Right atrium auricular region (tissue), 2 donors: Measurements from ENCODE around the gene PLAGL1. TPM values are rescaled to one million over a fixed set of nuclear protein-coding genes. Genes with fewer than 3 reads are reported as not detected.

Experiments used
- DNase-seq: peaks from one replicate; pipeline ENCODE4 v3.0.0-alpha.2; 2019; ENCODE audit warnings: low spot score
- H3K27ac ChIP-seq, 2 donors: fragments of 200-600 bp; sonication (generic); 1 replicate in 1 of 2; 2 replicates in 1 of 2; pipeline ENCODE4 v1.5.1; 2016 to 2019
- H3K27me3 ChIP-seq, 2 donors: fragments of 200-600 bp; sonication (generic); one replicate each; pipeline versions ENCODE4 v1.5.1 to v1.6.0; 2017 to 2019
- H3K36me3 ChIP-seq: fragments of 200-600 bp; sonication (generic); one replicate; pipeline ENCODE4 v1.5.1; 2016
- H3K4me1 ChIP-seq, 2 donors: fragments of 200-600 bp; sonication (generic); one replicate each; pipeline versions ENCODE4 v1.5.1 to v1.6.0; 2017 to 2019
- H3K4me3 ChIP-seq, 2 donors: fragments of 200-600 bp; sonication (generic); 1 replicate in 1 of 2; 2 replicates in 1 of 2; pipeline ENCODE4 v1.5.1; 2017 to 2019; ENCODE audit warnings: mild to moderate bottlenecking in 1 of 2, moderate library complexity in 1 of 2
- H3K9me3 ChIP-seq, 2 donors: fragments of 200-600 bp; sonication (generic); one replicate each; pipeline ENCODE4 v1.5.1; 2019
- CTCF ChIP-seq, 2 donors: fragments of 200-600 bp; sonication (generic); IDR thresholded peaks; one replicate each; pipeline ENCODE4 v1.5.1; 2019; ENCODE audit warnings: antibody characterized with exemption in 2 of 2
- total RNA-seq, 2 donors: library from RNA; depleted of rRNA; stranded (reverse); fragments of >200 nt; gene quantifications; one replicate each; pipeline ENCODE4 v1.1.0, GENCODE V29; 2016

The PLAGL1 gene
- 1 to 10 TPM; 6.8 to 8.5 TPM for total RNA-seq

GRCh38 chr6:144008120-144008811, at the start of gene PLAGL1:
Gene PLAGL1 (minus strand): TSS chr6:144008259. CDS start chr6:143948136, 60,123 bp downstream.
- DNase-seq = peak; percentile 72

GRCh38 chr6:144055121-144055931, 47.3 kb upstream of the PLAGL1 start:
- H3K9me3 ChIP-seq = no peaks in the 10 kb centered on the region
- no peak overlapping the region for H3K27ac ChIP-seq
- H3K4me1 ChIP-seq = no peaks in the 10 kb centered on the region
- H3K36me3 ChIP-seq = no peaks in the 10 kb centered on the region
- TF ChIP-seq CTCF (IDR thresholded peaks at IDR 0.05) = no peak
- no peak overlapping the region for H3K4me3 ChIP-seq
- no peaks in the 10 kb centered on the region for H3K27me3 ChIP-seq
- DNase-seq = no peak

More at GRCh38 chr6:144008120-144008811, at the start of gene PLAGL1:
- no peaks in the 10 kb centered on the region for H3K9me3 ChIP-seq
- TF ChIP-seq CTCF (IDR thresholded peaks at IDR 0.05) = no peak
- no peaks in the 10 kb centered on the region for H3K36me3 ChIP-seq
- peak within 1 kb of the TSS; percentile 56 to 65 for H3K4me3 ChIP-seq
- H3K27ac ChIP-seq = peak within 1 kb of the TSS; percentile 67 to 70
- H3K27me3 ChIP-seq = no peaks in the 10 kb centered on the region
- no peaks in the 10 kb centered on the region for H3K4me1 ChIP-seq

GRCh38 chr6:144053601-144054000, 45.5 kb upstream of the PLAGL1 start:
- Histone ChIP-seq H3K9me3 (no peaks in the 10 kb centered on the region), H3K27me3 (no peaks in the 10 kb centered on the region), H3K4me1 (no peaks in the 10 kb centered on the region), H3K27ac (no peak overlapping the region), H3K36me3 (no peaks in the 10 kb centered on the region), H3K4me3 (no peak overlapping the region)
- no peak for TF ChIP-seq CTCF (IDR thresholded peaks at IDR 0.05)
- DNase-seq = no peak

GRCh38 chr6:144052488-144052887, 44.4 kb upstream of the PLAGL1 start:
- TF ChIP-seq CTCF (IDR thresholded peaks at IDR 0.05) = no peak
- no peak for DNase-seq
- no peaks in the 10 kb centered on the region for H3K36me3 ChIP-seq
- H3K4me3 ChIP-seq = no peak overlapping the region
- no peaks in the 10 kb centered on the region for H3K4me1 ChIP-seq
- no peaks in the 10 kb centered on the region for H3K27me3 ChIP-seq
- H3K9me3 ChIP-seq = no peaks in the 10 kb centered on the region
- no peak overlapping the region for H3K27ac ChIP-seq

GRCh38 chr6:144049386-144049785, 41.3 kb upstream of the PLAGL1 start:
- Histone ChIP-seq H3K4me1 (no peaks in the 10 kb centered on the region), H3K27me3 (no peaks in the 10 kb centered on the region), H3K27ac (no peak overlapping the region), H3K9me3 (peaks cover 0 to 6% of the 10 kb centered on the region in 2 donors), H3K36me3 (no peaks in the 10 kb centered on the region), H3K4me3 (no peak overlapping the region)
- no peak for TF ChIP-seq CTCF (IDR thresholded peaks at IDR 0.05)
- no peak for DNase-seq
